Lower lobe of right lung (tissue), 2 donors: ENCODE measurements around the gene IL27RA. TPM values are rescaled to one million over a fixed set of nuclear protein-coding genes. Genes with fewer than 3 reads are reported as not detected.

Source experiments
- ATAC-seq, 2 donors: fragments of 200-7000 bp; cut with Tn5 transposase; one replicate each; pipeline ENCODE4 v1.9.1; 2020 to 2022; ENCODE audit warnings: mild to moderate bottlenecking in 2 of 2, moderate library complexity in 2 of 2
- DNase-seq: peaks from one replicate; pipeline ENCODE4 v3.0.0-alpha.2; 2020
- H3K27ac ChIP-seq: fragments of 200-600 bp; one replicate; pipeline ENCODE4 v1.8.0; 2022
- H3K27me3 ChIP-seq: fragments of 200-600 bp; one replicate; pipeline ENCODE4 v1.8.0; 2022; ENCODE audit warnings: low read depth
- H3K36me3 ChIP-seq: fragments of 200-600 bp; one replicate; pipeline ENCODE4 v1.8.0; 2022; ENCODE audit warnings: mild to moderate bottlenecking
- H3K4me1 ChIP-seq: fragments of 200-600 bp; one replicate; pipeline ENCODE4 v1.8.0; 2022
- H3K4me3 ChIP-seq: fragments of 200-600 bp; one replicate; pipeline ENCODE4 v1.8.0; 2022; ENCODE audit warnings: mild to moderate bottlenecking
- H3K9me3 ChIP-seq: fragments of 200-600 bp; one replicate; pipeline ENCODE4 v1.8.0; 2022
- CTCF ChIP-seq: fragments of 200-600 bp; IDR thresholded peaks from one replicate; pipeline ENCODE4 v1.8.0; 2022; ENCODE audit warnings: antibody characterized with exemption, mild to moderate bottlenecking
- intact Hi-C: fragments of 100-400 bp; cut with DNase I; formaldehyde crosslinking; loops from one replicate; pipeline ENCODE4 v1.11.0; 2022
- total RNA-seq: library from RNA; stranded (reverse); fragmentation: NEBNext Ultra II Directional; extraction: Animal tissue kit (Norgen Biotek cat#: 25700); gene quantifications from one replicate; pipeline ENCODE4 v1.2.1, GENCODE V29; 2021
- donor health status: DM: no; HTN: yes; CAD: no; lungs with severe emphysema.

The IL27RA gene
- total RNA-seq, 1 donor from 2014 or later, result 20.4 TPM

- Histone ChIP-seq H3K27me3 (no peaks in the 10 kb centered on the region), H3K4me3 (no peak overlapping the region), H3K4me1 (peaks cover 40% of the 10 kb centered on the region), H3K36me3 (peaks cover 9% of the 10 kb centered on the region), H3K27ac (peak overlapping the region; percentile 95), H3K9me3 (no peaks in the 10 kb centered on the region)
- peak; percentile 86 for DNase-seq
- peak; percentile 46 to 55 for ATAC-seq
- no peak for TF ChIP-seq CTCF
- intact Hi-C loops, result no loop called here
Measured at GRCh38 chr19:13984875-13985741, 46.5 kb upstream of the IL27RA start.

- Histone ChIP-seq H3K27me3 (no peaks in the 10 kb centered on the region), H3K9me3 (no peaks in the 10 kb centered on the region), H3K4me3 (peak overlapping the region; percentile 31), H3K4me1 (peaks cover 40% of the 10 kb centered on the region), H3K27ac (peak overlapping the region; percentile 95), H3K36me3 (peaks cover 12% of the 10 kb centered on the region)
- no peak for TF ChIP-seq CTCF
- no peak for DNase-seq
- intact Hi-C loops, result no loop called here
- peak; percentile 0 to 4 for ATAC-seq
Measured at GRCh38 chr19:13985771-13986347, 45.7 kb upstream of the IL27RA start.

GRCh38 chr19:13986348-13986904, 45.1 kb upstream of the IL27RA start:
- peak overlapping the region; percentile 95 for H3K27ac ChIP-seq
- peaks cover 40% of the 10 kb centered on the region for H3K4me1 ChIP-seq
- TF ChIP-seq CTCF, result no peak
- H3K4me3 ChIP-seq, result peak overlapping the region; percentile 31
- DNase-seq, result peak; percentile 93
- intact Hi-C loops, result no loop called here
- H3K36me3 ChIP-seq, result peaks cover 15% of the 10 kb centered on the region
- no peaks in the 10 kb centered on the region for H3K27me3 ChIP-seq
- peak; percentile 66 to 86 for ATAC-seq
- H3K9me3 ChIP-seq, result no peaks in the 10 kb centered on the region

- Histone ChIP-seq H3K27me3 (no peaks in the 10 kb centered on the region), H3K9me3 (no peaks in the 10 kb centered on the region), H3K36me3 (peaks cover 19% of the 10 kb centered on the region), H3K4me3 (peak overlapping the region; percentile 31), H3K4me1 (peaks cover 40% of the 10 kb centered on the region), H3K27ac (peak overlapping the region; percentile 95)
- ATAC-seq, result peak; percentile 39 to 47
- intact Hi-C loops, result no loop called here
- no peak for TF ChIP-seq CTCF
- peak; percentile 80 for DNase-seq
Measured at GRCh38 chr19:13987101-13987890, 44.3 kb upstream of the IL27RA start.

- H3K4me1 ChIP-seq, result peaks cover 39% of the 10 kb centered on the region
Measured at GRCh38 chr19:13989487-13989886, 42.1 kb upstream of the IL27RA start.

More at GRCh38 chr19:13989487-13989886, 42.1 kb upstream of the IL27RA start:
- Histone ChIP-seq H3K27ac (no peak overlapping the region), H3K36me3 (peaks cover 25% of the 10 kb centered on the region), H3K4me3 (no peak overlapping the region), H3K27me3 (no peaks in the 10 kb centered on the region), H3K9me3 (no peaks in the 10 kb centered on the region)
- intact Hi-C loops, result no loop called here
- DNase-seq (no peak), ATAC-seq (no peak)
- TF ChIP-seq CTCF, result no peak
